ENCODE measurements around the gene MAF. TPM values are rescaled to one million over a fixed set of nuclear protein-coding genes. Genes with fewer than 3 reads are reported as not detected.

The MAF gene
- 0.23 and 3.9 TPM in 2 replicates for total RNA-seq

DNA sequence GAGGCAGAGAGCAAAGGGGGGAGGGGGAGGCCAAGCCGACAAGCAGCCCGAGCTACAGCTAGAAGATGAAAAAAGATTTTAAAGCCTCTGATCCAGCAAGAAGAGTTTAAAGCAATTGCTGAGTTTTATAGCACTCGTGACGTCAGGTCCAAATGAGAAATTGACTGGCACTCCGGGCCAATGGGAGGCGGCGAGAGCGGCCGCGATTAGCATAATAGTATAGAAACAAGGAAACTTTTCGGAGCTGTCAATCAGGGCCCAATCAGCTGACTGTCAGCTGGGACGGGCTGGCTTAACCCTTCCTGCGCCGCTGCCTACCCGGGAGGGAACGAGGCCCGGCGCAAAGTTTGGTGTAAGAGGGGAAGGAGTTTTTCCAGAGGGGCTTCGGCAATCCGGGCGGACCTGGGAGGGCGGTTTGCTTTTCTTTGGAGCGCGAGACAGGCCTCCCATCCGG, at the start of gene MAF:
Gene MAF (minus strand): TSS at position 100 of the 454 bp plus-strand sequence. CDS start 835 bp downstream, outside the sequence.

